IPS-NIHi11 (cell line): ENCODE measurements around the gene PSMG2.
"Not testable (repeated sequence)": the region's sequence is repeated elsewhere in the genome, so short reads cannot be mapped to it uniquely, and the experiment has no call there.

Source experiments
- DNase-seq: peaks from one replicate; pipeline ENCODE4 v3.0.0; 2012; ENCODE audit warnings: mixed read lengths, low spot score

The PSMG2 gene

DNA sequence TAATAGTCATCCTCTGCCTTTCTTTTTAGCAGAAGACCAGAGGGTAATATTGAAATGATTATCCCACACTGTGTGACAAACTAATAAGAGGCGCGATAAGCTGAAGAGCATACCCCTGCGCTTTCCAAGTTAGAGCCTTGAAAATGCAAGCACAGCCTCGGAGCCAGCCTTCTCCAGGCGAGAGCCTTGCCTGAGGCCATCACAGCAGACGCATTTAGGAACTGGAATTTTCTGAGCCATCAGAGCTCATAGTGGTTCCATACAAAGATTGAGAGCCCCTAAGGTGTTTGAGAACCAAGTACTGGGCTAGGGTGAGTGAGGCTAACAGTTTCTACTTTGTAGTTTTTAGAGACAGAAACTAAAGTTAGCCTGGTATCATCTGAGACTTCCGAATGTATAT is 19.9 kb downstream of the PSMG2 start:
- DNase-seq, result no peak

DNA sequence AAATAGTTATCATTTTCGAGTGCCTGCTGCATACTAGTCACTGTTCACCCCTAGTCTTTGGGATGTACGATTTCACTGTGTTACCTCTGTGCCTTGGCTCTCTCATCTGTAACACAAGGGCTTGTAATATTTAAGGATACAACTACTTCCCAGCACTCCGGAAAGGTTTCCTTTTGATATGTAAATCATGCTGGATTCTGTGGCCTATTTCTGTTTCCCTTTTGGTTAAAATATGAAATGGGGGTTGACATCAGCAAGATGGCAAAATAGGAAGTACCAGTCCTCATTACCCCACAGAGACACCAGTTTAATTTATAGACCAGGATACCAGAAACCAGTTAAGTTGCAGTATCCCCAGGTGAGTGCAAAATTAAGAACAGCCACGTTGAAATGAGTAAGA is 23.5 kb downstream of the PSMG2 start:
- DNase-seq, result no peak

DNA sequence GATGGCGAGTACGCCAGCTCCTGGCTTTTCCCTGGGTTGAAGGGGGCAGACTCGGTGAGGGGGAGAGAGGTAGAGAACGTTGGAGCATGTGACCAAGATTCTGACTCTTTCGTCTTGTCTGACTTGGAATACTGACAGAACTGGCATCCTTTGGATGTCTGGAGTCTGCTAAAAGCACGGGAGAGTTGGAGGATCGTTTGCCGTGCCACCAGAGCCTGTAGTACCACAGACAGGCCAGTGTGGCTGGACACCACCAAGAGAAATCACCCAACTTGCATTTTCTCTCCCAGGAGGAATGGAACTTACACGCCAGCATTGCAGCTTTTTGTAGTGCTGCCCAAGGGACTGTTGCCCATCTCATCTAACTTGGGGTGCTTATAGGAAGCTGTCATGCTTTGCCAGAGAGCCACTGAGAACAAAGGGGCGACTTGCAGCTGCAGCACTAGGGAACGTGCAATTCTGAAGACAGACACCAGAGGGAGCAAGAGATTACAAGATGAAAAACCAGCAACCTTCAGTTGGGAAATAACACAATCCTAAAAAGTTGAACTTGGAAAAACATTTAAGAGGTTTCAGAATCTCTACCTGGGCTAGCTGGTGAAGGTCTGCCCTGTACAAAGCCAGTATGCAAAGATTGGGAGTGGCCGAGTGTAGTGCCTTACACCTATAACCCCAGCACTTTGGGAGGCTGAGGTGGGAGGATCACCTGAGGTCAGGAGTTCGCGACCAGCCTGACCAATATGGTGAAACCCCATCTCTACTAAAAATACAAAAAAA is 24.1 kb downstream of the PSMG2 start:
- peak; percentile 86 for DNase-seq

DNA sequence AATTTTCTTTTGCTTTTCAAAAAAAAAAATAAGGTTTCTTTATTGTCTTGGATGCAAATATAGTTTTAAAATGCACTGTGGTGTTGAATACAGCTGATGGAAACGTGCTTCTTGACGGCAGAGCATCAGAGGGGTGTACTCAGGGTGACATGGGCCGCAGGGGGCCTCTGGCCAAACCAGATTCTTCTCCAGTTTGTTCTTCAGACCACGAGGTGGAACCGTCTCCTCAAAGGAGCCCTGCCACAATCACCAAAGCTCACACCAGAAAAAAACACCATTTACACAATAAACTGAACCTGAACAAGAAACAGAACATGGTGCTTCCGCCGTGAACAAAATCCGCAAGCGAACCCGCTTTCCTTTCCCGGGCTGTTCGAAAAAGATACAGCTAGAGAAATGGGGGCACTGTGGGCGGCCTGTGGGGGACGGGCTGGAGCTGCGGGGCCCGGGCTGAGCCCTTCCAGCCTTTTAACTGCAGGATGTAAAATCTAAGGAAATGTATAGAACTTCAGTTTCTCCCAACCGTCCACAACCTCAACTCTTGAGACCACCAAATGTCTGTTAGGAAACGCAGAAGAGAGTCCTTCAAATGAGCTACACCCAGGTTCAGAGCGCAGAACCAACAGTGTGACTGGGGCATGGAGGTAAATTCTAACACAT is 34.5 kb downstream of the PSMG2 start:
- DNase-seq, result no peak

DNA sequence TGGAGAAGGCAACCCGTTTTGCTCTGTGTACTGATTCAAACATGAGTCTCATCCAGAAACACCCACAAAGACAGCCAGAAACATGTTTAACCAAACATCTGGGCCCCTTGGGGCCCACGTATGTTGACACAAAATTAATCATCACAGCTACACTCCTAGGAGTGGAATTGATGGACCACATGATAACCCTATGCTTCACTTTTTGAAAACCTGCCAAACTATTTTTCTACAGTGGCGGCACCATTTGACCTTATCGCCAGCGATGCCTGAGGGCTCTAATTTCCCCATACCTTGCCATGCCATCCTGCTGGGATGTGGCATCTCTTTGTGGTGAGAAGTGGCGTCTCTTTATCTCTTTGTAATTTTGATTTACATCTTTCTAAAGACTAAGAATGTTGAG is 38.5 kb downstream of the PSMG2 start:
- no peak for DNase-seq

DNA sequence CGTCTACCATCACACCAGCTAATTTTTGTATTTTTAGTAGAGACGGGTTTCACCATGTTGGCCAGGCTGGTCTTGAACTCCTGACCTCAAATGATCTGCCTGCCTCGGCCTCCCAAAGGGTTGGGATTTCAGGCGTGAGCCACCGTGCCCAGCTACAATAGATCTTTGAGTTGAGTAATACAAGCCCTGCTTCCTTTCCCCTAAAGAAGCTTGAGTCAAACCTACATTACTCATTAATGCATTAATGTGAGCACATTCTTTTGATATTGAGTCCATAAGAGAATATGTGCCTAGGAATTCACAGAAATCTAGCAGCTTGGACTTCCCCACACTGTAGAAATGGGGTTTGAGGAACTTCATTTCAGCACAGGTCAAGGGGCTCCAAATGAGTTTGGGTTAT is 39.6 kb downstream of the PSMG2 start:
- DNase-seq, result no peak

DNA sequence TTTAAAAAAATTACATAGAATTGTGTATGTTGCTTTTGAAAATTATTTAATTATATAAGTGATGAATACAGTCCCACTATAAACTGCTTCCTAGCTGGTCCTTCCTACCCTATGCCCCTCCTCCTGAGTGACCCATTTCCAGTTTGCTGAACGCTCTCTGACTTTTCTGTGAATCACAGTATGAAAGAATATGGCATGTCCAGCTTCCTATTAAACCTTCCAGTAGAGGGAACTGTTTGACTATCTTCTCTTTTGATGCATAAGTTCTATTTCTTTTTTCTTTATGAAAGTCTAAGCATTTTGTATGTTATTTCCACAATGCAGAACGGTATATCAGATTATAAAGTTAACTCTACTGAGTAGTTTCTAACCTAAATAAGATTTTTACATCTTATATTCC is 41.3 kb downstream of the PSMG2 start:
- no peak for DNase-seq

DNA sequence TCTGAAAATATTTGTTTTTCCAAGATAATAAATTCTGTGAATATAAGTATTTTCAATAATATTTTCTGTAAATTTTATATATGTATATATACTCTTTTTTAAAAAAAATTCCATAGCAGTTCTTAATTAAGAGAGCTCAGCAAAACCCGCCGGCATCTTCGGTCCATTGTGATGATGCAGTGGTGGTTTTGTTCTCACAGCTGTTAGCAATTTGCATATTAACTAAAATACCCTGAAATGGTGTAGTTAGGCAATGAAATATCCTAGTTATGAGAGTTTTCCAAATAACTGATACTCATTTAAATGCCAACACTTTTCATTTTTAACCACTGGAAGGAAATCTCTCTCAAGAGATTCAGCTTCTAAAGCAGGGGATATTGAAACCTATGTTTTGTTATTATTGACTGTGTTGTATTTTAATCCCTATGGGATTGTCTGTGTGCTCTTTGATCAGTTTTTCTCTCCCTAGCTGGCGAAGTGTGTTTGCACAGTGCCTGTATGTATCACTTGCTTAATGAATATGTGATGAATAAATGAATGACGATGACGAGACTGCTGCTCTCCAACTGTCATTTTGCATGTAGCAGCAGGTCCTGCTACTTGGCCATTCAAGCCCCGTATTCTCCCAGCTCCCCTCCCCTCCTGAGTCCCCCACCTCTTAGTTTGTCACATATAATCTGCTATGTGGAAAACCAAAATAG is 42.4 kb downstream of the PSMG2 start:
- no peak for DNase-seq

DNA sequence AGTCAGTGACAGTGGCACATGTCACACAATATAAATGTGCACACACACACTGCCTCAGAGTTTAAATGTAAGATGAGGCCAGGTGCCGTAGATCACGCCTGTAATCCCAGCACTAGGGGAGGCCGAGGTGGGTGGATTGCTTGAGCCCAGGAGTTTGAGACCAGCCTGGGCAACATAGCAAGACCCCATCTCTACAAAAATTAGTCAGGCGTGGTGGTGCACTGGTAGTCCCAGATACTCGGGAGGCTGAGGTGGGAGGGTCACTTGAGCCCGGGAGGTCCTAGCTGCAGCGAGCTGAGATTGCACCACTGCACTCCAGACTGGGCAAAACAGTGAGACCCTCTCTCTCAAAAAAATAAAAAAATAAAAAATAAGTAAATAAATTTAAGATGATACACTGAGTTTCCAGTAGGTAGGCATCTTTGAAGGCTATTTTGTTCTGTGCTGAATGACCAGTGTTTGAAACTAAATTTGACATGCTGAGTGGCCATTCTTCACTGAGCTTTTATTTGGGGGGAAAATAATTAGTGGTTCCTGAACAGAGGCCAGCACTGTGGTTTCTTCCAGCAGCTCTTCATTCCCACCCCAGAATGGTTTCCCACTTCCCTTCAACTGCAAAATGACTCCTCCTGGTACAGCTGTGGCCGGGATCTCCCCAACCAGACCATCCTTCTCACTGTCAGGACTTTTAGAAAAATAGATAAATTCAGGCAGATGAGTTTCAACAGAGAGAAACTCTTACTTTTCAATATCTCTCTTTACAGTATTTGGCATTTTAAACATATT is 44.9 kb downstream of the PSMG2 start:
- DNase-seq, result no peak

DNA sequence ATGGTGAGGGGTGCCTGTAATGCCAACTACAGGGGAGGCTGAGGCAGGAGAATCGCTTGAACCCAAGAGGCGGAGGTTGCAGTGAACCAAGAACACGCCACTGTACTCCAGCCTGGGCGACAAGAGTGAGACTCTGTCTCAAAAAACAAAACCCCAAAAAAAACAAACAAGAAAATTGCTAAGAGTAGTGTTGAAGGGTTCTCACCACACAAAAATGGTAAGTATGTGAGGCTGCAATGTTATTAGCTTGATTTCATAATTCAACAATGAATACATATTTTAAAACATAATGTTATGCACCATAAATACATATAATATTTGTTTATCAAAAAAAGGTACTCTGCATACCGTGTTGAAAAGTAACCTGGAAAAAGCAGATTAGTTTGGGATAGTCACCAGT is 45.8 kb downstream of the PSMG2 start:
- no peak for DNase-seq

DNA sequence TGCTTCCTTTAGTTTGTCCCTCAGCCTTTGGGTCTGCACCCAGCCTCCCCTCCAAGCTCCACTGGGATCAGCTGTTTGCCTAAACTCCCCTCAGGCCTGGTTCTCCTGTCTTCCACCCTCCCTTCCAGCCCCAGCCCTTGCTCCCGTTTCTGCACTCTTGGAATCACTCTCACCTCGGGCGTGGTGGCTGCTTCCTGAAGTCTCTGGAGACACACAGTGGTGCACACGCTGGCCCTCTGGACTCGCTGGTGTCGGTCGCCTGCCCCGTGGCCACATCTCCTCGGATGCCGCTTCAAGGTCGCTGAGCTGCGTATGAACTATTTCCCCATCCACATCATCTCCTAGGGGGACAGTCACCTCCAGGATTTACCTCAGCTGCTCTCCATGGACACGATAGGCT is 46.3 kb downstream of the PSMG2 start:
- no peak for DNase-seq

DNA sequence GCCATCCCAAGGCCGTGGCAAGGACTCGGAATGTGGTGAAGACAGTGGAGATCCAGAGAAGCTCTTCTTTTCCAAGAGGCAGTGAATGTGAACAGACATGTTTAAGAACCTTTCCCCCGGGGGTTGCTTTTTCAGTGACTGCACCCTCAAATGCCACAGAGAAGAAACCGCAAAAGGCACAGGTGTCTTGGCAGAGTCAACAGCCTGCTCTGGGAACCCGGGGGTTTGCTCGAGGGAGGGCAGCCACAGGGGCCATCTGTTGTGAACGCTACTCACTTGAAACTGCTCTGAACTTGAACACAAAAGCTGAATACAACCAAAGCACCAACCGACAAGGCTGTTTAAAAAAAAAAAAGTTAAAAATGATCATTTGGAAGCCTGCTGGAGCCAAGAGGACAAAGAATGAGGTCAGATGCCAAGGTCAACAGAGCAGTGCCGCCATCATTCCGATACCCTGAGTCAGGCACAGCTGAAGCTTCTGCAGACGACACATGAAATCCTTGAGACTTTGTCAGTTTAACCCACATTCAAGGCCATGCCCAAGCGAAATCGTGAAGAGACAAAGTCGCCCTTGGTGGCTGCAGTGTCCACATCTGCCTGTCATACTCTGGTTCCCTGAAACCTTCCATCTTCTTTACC is 47.4 kb downstream of the PSMG2 start:
- no peak for DNase-seq

DNA sequence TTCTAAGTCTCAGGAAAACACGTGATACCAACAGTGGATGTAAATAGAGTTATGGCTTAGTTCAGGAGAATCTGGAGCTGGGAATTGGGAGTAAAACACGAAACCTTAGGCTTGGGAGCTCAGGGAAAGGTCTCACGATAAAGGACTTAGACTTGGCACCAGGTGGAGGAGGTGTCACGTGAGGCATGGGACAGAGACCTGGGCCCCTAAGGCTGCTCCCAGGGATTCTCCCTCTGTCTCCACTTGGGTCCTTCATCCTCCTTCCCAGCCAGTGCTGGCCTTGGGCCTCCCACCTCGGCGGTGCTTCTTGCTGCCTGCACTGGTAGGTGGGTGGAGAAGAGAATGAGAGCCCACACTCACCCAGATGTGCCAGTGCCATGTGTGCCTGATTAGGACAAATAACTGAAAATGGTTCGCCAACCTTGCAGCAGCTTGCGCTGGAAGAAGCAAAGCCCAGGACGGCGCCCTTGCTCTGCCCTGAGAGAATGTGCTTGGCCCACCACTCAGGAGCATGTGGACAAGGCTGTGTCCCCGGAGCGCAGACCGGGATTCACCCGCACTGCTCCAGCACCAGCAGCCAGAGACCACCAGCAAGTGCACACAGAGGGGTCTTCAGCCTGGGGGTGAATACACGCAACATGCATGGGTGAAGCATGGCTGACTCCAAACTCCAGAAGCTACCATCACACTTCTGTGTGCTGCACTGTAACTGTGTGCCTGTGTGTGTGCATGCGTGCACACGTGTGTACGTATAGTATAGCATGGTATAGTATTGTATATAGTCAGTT is 48.1 kb downstream of the PSMG2 start:
- DNase-seq, result no peak

DNA sequence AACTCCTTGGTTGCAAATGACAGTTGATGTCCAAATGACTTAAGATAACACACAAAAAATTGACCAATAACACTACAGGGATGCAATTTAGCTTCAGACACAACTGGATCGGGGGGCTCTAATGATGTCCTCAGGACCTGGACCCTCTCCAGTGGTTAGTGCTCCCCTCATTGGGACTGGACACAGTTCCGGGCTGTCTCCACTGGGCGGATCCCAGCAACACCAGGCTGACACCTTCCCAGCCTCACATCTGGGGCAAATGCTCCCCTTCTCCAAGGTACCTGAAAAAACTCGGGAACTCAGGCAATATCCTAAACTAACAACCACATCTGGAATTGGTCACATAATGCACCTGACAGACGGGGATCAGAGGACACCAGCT is 48.7 kb downstream of the PSMG2 start:
- DNase-seq, result no peak

DNA sequence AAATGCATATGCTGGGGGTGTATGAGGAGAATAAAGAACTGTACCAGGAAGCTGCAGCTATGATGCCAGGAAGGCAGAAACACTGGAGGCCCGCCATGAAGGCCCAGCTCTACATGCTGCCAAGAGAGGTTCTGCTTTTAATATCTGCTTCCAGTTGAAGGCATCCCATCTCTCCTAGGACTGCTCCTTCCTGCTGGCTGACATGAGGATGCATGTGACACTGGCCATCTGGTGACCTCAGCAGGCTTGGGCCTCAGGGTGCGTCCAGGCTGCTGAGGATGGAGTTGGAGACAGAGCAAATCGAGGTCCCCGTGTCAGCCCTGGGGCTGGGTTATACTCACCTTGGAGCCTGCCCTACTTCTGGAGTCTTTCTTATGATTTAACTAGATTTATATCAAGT is 49.0 kb downstream of the PSMG2 start:
- DNase-seq, result no peak

DNA sequence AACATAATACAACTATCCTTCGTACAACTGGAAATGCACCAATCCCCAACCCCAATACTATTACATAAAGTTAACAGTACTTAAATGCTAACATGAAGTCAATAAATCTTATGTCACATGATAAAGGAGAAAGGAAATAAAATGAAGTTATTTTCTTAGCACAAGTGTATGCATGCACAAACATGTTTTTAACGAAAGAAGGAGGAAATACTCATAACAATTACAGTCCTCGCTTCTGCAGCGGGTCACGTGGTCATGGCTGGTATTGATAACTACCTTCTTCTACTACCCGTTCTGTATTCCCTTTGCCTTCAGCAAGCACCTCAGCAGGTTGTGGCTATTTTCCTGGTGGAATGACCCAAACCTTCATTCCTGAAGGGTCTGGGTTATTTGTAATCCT is 51.7 kb downstream of the PSMG2 start:
- no peak for DNase-seq

DNA sequence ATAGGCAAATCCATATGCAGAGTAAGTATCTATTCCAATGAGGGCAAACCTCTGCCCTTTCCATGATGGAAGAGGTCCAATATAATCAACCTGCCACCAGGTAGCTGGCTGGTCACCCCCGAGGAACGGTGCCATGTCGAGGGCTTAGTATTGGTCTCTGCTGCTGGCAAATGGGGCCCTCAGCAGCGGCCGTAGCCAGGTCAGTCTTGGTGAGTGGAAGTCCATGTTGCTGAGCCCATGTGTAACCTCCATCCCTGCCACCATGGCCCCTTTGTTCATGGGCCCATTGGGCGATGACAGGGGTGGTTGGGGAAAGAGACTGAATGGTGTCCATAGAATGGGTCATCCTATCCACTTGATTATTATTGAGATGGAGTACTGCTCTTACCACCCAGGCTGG is 52.8 kb downstream of the PSMG2 start:
- DNase-seq, result not testable (repeated sequence)

DNA sequence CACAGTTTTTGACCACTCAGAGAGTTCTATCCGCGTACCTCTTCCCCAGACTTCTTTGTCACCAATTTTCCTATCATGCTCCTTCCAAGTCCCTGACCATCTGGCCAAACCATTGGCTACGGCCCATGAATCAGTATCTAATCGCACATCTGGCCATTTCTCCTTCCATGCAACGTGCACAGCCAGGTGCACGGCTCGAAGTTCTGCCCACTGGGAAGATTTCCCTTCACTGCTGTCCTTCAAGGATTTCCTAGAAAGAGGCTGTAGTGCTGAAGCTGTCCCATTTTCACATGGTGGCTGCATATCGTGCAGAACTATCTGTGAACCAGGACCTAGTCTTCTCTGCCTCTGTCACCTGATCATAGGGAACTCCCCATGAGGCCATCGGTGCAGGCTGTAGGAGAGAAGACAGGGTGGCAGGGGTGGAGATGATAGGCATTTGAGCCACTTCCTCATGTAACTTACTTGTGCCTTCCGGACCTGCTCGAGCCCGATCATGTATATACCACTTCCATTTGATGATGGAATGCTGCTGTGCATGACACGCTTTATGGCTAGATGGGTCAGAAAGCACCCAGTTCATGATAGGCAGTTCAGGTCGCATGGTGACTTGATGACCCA is 53.9 kb downstream of the PSMG2 start:
- not testable (repeated sequence) for DNase-seq

DNA sequence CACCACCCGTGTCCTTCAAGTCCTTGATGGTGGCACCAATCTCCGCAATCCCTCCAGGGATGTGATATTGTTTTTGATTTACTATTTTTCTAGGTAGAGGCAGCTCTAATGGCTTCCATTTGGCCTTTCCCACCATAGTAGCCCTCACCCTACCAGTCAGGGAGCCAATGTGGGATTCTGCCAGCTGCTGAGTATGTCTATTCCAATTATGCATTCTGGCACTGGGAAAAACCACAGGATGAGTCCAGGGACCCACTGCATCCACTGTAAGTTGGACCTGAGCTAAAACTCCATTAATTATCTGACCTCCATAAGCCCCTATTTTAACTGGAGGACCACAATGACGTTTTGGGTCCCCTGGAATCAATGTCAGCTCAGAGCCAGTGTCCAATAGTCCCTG is 55.7 kb downstream of the PSMG2 start:
- not testable (repeated sequence) for DNase-seq

DNA sequence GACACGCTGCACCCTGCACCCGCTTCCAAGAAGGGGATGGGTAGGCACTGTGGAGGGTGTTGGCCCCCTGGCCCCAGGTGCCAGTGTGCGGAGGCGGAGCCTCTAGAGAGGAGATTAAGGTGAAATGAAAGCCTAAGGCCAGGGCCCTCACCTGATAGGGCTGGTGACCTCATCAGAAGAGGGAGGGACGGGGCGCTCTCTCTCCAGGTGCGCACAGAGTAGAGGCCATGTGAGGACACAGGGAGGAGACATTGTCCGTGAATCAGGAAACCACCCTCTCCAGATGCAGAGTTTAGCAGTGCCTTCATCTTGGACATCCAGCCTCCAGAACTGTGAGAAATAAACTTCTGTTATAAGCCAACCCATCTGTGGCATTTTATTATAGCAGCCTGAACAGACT is 62.3 kb downstream of the PSMG2 start:
- no peak for DNase-seq

DNA sequence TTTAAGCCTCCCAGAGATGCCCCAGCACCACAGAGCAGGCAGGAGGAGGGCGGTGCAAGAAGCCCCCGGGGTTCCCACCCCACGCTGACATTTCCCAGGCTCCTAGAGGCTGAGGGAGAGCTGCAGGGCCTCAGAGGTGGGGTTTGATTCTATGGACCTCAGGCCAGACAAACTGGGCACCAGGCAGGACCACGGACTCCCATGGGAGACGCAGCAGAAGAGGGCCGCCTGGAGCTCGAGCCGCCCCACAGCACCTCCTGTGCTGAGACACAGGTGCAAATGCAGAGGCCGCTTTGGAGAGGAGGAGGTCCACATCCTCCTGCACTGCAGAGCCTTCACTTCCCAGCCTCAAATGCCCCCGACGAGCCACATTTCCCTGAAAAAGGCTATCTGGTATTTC is 62.7 kb downstream of the PSMG2 start:
- DNase-seq, result no peak
